NCI-H2227 treated with DMSO at 0.1 percent for 48 hours (cell line): ENCODE data around the gene ICAM3.
"Not testable (repeated sequence)": the region's sequence is repeated elsewhere in the genome, so short reads cannot be mapped to it uniquely, and the experiment has no call there.

Experiments used
- DNase-seq: peaks from one replicate; lab custom pipeline; 2025; lab: John Stamatoyannopoulos, UW

The ICAM3 gene

DNA sequence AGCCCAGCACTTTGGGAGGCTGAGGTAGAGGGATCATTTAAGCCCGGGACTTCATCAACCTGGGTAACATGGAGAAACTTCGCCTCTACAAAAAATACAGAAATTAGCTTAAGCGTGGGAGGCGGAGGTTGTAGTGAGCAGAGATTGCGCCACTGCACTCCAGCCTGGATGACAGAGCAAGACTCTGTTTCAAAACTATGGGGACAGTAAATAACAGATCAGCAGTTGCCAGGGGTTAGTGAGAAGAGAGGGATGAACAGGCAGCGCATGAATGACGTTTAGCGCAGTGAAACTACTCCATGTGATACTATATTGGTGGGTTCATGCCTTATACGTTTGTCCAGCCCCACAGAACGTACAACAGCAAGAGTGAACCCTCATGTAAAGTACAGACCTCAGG lies 7.1 kb upstream of the ICAM3 start:
- no peak for DNase-seq

DNA sequence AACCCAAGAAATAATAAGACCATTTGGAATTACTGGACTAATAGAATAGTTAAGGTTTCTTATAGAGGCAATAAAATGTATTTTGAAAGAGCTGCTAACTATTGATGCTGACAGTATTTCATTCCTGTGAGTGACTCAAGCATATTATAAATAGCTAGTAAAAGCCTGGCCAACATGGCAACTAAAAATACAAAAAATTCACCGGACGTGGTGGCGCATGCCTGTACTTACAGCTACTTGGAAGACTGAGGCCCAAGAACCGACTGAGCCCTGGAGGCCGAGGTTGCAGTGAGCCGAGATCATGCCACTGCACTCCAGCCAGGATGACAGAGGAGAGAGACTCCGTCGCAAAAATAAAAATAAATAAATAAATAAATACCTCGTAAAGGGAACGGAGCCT lies 5.4 kb upstream of the ICAM3 start:
- no peak for DNase-seq

DNA sequence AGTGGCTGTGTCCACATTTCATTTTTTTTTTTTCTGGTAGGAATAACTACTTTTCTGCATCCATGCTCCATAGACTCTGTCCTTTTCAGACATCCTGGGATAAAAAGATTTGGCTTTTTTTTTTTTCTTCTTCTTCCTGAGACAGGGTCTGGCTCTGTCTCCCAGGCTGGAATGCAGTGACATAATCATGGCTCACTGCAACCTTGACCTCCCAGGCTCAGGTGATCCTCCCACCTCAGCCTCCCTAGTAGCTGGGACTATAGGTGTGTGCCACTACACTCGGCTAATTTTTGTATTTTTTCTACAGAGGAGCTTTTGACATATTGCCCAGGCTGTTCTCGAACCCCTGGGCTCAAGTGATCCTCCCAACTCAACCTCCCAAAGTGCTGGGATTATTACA lies 4.1 kb upstream of the ICAM3 start:
- DNase-seq, result no peak

DNA sequence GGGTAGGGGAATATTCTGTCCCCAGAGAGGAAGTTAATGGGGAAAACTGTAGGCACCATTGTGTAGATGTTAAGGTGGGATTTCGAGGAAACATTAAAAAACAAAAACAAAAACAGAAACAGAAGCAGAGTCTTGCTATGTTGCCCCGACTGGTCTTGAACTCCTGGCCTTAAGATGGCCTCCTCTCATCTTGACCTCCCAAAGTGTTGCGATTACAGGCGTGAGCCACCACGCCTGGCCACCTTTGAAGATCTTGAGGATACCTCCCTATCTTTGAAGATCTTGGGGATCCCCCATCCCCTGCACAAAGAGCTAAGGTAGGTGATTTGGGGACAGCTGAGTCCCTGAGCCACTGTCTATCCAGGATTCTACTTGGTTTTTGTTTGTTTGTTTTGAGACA lies 553 bp upstream of the ICAM3 start:
- DNase-seq, result no peak

DNA sequence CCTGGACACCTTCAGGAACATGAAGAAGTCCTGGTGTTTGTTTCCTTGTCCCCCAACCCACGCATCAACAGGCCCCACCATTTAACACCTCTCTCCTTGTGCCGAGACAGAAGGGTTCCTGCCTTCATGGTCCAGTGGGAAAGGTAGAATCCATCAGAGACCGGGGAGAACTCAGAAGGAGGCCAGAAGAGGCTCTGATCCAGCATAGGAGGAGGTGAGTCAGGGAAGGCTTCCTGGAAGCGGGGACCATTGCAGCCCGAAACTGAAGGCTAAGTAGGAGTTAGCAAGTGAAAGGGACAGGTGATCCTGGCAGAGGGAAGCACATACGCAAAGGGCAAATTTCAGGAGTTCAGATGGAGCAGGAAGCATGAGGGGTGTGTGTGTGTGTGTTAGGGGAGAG lies 484 bp downstream of the ICAM3 start:
- no peak for DNase-seq

DNA sequence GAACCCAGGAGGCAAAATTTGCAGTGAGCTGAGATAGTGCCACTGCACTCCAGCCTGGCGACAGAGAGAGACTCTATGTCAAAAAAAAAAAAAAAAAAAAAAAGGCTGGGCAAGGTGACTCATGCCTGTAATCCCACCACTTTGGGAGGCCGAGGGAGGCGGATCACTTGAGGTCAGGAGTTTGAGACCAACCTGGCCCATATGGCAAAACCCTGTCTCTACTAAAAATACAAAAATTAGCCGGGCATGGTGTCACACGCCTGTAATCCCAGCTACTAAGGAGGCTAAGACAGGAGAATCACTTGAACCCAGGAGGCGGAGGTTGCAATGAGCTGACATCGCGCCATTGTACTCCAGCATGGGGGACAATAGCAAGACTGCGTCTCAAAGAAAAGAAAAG lies 2.7 kb downstream of the ICAM3 start:
- DNase-seq, result not testable (repeated sequence)

DNA sequence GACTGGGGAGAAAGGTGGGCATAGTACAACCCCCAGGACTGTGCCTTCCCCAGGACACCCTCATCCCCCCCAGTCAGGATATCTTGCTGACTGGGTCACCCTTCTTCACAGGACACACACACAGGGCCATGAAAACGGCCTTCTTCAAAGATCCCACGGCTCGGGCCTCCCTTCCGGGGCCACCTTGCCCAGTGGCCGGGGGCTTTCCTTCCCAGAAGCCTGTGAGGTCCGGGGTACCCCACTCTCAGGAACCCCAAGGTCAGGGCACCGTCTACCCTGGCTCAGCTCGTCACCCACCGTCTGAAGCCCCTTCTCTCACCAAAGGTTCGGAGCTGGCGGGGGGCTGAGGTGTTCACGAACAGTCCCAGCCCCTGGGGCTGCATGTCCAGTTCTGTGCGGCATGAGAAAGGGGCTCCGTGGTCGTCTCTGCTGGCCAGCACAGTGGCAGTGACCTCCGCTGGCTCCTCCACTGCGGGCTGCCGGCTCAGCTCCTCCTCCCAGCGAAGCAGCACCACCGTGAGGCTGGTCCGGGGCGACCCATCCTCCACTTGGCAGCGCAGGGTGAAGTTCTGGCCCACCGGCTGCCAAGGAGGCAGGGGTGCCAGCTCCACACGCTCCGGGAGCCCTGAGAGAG lies 4.0 kb downstream of the ICAM3 start:
- DNase-seq, result no peak

DNA sequence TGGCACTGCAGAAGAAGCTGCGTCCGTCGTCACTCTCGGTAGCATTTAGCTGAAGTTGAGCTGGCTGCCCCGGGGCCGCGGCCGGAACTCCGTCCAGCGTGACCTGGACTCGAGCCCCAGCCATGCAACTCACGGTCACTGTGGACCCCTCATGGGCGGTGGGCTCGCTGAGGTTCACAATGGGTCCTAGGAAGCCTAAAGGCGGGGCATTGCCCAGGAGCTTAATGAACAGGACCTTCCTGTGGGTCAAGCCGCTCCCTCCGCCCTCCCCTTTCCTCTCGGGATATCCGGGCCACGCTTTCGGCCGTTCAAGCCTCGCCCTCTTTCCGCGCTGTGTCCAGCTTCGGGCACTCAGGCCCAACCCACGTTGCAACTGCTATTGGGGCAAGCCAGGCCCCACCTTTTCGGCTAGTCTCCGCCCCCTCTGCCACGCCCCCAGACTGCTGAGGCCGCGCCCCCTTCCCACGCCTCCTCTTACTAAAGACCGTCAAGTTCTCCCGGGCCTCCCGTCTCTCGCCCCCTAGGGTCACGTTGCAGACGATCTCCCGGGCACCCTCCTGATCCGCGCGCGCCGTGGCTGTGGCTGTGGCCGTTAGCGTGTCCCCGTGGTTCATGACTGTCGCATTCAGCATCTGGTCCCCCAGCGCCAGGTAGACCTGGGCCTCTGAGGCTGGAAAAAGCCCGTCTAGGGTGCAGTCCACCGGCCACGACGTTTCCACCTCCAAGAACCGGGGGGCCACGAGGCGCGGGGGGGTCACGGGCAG lies 4.7 kb downstream of the ICAM3 start:
- DNase-seq, result peak; percentile 35

DNA sequence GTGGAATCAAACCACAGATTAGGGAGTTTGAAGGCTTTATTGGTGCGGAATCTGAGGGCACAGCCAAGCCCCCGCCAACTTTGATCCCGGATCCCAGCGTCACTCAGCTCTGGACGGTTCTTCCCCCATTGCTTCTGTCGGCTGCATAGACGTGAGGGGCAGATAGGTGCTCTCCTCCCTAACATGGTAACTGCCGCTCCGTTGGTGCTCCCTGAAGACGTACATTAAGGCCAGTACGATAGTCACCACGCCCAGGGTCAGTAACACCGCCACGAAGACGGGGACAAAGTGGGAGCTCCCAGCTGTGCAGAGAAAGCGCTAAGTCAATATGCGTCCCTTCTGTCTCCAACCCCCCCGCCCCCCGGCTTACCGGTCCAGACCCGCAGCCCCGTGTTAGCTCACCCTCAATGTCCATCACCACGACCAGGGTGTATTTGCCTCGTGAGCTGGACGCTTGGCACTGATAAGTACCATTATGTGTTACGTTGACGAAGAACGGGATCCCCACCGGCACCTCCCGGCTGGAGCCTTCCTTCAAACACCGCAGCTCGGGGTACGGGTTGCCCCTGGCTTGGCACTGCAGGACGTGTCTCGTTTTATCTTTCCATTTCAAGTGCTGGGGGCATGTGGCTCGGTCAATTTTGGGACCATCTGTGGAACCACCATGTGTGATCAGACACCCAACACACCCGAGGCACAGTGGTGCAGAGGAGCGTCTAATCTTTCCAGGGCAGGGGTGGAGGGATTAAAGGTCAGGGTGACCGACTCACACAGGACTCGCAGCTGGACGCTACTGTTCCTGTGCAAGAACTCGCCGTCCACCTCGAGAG lies 5.5 kb downstream of the ICAM3 start:
- no peak for DNase-seq

DNA sequence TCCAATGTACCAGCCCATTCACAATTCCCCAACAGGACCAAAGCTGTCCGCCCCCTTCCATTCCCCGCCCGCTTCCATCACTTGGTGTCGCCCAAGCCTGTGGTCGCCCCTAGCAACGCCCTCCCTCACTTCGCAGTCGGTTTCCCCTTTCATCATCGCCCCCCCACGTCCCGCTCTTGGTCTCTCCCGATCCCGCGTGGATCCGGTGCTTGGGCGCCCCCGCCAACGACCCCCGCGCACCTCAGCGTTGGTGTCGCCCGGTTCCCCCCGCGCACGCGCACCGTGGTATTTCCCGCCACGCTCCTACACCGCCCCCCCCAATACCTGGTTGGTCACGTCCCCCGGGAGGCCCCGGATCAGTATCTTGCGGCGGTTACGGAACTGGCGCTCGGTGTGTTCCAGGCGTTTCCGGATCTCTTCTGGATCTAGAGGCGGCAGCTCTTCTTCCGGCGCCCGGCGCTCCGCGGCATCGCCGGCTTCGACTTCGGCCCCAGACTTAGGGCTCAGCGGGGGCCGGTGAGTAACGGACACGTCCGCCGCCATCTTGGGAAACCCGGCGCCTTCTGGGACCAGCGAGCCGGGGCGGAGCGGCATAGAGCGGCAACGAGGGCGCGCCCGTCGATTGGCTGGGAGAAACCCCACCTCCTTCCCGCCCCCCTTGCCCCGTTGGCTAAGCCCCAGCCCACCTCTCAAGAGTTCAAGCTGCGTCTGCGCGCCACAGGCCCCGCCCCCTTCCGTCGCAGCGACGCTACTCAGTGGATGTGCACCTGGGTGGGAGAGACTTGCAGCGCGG lies 6.3 kb downstream of the ICAM3 start, which contains the start of gene RAVER1:
Gene RAVER1 (minus strand): TSS at position 565 of the 793 bp plus-strand sequence. CDS start 22 bp downstream, at position 543.
- peak; percentile 88 for DNase-seq

DNA sequence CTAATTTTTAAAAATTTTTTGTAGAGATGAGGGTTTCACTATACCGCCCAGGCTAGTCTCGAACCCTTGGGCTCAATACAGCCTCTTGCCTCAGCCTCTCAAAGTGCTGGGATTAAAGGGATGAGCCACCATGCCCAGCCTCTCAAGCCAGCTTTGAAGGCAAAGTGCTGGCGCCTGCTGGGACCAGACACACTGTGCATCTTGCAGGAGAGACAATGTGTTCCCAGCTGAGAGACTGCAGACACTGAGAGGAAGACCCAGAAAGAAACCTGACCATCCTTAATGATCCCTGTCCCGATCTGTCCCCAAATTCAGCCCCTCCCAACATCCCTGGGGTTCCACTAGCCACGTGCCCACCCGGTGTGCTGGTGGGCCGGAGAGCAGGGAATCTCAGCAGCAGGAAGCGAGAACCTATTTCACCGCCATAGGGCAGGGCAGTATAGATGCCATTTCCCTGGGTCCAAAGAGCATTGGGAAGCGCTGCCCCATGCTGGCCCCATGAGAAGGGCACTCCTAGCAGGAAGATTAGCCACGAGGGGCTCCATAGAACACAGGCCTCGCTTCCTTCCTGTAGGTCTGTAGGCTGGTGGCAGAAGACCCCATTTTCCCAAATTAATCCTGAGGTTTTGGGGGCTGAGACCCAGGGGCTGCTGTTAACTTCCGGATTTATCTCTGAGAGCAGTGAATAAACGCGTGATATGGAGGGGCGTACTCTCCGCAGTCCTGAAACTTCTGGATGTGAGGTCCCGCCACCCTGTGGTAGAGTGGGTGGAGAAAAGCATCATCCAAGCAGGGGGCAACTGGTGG lies 7.1 kb downstream of the ICAM3 start:
- DNase-seq, result no peak

DNA sequence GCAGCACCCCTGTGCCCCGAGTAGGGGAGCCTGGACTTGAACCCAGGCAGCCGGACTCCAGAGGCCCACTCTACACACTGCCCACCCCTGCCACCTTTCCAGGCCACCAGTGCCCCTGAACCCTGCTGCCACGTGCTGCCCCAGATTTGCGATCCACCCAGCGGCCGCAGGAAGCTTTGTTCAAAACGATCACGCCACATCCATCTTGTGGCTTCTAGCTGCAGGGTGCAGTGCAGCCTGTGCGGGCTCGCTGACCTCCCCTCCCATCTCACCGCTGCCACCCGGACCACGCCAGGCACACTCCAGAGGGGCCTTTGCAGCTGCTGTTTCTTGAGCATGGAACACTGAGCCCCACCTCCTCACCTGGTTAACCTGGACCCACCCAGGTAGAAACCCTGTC lies 9.9 kb downstream of the ICAM3 start:
- no peak for DNase-seq

DNA sequence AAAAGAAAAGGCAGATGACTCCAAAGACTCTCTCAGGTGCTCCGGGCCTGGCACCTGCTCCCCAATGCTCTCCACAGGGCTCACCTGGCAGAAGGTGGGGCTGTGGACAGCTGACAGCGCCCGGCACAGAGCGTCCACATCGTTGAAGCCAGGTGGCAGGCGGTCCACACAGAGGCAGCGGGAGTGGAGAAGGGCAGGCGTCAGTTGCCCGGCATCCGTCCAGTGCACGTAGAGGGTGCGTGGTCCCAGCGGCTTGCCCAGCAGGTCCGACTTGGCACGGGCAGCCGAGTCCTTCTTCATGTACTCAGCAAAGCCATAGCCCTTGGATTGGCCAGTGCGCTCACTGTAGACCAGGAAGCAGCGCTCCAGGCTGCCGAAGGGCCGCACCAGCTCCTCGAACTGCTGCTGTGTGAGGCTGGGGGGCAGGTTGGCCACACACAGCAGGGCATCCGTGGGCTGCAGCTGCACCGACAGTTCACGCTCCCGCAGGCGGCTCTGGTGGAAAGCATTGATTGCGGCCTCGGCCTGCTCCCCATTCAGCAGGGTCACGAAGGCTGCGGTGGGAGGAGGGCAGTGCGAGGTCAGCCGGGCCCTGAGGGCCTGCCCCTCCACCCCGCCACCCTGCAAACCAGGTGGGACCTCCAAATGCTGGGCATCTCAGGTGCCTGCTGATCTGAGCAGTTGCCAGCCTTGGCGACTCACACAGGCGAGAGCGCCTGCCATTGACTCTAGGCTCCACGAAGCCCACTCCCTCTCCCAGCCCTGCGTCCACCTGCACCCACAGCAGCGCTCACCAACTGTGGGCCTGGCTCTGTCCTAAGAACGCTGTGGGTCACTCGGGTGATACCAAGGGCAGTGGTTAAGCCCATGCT lies 10.6 kb downstream of the ICAM3 start:
- DNase-seq, result no peak

DNA sequence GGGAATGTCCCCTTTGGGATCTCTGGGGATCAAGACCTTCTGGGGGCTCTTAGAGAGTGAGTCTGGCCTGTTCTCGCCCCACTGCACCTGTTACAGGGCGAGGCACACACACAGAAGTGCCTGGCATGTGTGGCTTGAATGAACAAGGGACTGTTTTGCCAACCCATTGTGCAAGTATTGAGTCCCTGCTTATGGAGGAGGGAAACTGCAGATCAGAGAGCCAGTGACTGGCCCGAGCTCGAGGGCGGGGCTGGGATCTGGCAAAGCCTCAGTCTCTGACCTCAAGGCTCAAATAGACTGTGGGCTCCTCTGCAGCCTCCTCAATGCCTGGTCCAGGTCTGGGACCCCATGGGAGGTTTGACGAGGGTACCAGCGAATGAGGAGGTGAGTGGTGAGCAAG lies 11.6 kb downstream of the ICAM3 start:
- DNase-seq, result no peak

DNA sequence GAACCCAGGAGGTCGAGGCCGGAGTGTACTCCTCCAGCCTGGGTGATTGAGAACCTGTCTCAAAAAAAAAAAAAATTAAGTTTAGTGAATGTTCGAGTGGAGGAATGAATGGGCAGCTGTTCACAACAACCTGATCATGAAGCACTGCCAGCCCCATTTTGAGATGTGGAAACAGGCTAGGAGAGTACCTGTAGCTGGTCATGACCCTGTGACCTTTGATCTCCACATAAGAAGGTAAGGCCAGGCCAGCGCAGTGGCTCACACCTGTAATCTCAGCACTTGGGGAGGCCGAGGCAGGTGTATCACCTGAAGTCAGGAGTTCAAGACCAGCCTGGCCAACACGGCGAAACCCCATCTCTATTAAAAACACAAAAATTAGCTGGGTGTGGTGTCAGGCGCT lies 13.7 kb downstream of the ICAM3 start:
- no peak for DNase-seq

DNA sequence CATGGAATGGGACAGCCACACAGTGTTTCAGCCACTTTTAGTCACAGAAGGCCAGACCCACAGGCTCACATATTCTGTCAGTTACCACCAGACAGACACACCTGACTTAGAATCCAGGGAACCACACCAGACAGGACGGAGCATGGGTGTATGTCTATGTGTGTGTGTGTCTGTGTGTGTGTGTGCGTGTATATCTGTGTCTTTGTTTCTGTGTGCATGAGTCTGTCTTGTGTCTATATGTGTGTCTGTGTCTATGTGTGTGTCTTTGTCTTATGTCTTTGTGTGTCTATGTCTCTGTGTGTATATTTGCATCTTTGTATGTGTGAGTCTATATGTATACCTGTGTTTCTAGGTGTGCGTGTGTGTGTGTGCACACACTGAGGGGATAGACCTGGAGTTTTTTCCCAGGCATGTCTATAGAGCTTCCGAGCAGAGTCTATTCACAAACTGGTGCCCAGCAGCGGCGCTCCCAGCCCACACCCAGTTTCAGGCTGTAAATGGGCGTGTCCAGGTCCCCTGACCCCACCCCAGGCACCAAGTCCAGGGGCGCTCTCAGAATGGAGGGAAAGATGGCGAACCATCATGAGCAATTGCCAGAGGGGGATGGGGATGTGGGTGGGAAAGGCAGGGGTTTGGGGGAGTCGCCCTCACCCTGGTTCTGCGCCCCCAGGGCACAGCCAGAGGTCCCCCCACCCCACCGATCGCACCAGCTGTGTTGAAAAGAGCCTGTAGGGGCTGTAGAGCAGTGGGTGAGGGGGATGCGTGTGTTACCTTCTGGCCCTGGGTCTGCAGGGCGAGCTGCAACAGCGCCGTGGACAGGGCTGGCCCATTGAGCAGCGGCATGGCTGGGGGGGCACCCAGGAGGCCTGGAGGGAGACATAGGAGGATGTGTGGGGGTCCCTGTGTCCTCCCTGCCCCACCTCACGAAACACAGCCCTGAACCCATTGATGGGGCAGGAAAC lies 17.3 kb downstream of the ICAM3 start:
- no peak for DNase-seq

DNA sequence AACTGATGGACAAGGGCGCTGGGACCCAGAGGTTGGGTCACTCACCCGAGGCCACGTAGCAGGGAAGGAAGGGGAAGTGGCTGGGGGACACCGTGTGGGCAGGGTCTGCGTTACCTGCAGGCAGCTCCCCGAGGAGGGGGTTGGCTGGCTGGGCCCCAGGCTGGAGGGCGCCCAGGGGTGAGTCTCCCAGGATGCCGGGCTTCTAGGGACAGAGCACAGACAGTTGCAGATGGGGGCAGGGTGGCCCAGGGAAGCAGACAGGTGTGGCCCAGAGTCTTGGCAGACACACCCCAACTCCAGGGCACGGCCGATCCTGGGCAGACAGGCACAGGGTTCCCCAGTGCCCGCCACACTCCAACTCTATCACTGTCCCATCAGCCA lies 18.0 kb downstream of the ICAM3 start:
- no peak for DNase-seq

DNA sequence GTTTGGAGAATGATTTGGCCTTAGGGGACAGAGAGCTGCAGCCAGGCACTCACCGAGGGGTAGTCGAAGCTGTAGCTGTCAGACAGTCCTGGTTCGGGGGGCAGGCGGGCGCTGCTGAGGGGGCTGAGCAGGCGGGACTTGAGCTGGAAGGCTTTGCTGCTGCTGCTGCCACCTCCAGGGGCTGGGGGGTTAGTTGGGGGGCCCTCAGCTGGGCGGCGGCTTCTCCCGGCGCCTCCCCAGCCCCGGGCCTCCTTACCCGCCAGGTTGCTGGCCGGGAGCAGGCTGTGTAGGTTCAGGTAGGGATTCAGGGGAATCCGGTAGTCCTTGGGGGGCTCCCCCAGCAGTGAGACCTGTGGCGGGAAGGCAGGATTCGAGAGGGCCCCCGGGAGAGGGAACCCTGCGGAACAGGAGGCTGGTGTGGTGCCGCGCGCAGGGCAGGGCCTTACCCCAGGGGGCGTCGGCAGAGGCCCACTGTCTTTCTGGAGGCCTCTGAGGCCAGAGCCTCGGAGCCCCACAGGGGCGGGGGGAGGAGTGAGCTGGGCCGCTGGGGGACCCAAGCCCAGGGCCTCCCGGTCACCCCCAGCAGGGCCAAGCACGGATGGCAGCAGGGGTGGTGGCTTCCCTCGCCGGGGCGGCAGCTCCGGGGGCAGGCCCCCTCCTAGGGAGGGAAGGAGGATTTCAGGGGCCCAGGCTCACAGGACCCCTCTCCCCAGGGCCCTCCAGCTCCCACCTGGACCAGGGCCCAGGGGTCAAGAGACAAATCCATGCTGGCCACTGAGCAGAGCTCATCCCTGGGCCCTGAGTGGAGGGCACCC lies 18.6 kb downstream of the ICAM3 start:
- no peak for DNase-seq
